GM18520 (cell line): ENCODE data around the gene PTGER3.

Experiments
- ATAC-seq: cut with Tn5 transposase; IDR thresholded peaks from one replicate; pipeline ENCODE4 v1.9.1; 2021; ENCODE audit not compliant: unreplicated experiment

The PTGER3 gene

GRCh38 chr1:71047635-71048607, at the start of gene PTGER3:
TSS of gene PTGER3 (minus strand) at chr1:71047816. CDS start at chr1:71047577, 239 bp downstream.
- ATAC-seq = no peak

GRCh38 chr1:71094913-71095312, 47.3 kb upstream of the PTGER3 start:
- no peak for ATAC-seq

- ATAC-seq = no peak
Measured at GRCh38 chr1:71093938-71094337, 46.3 kb upstream of the PTGER3 start.

GRCh38 chr1:71089536-71090270, 42.1 kb upstream of the PTGER3 start:
- ATAC-seq = no peak

- ATAC-seq = no peak
Measured at GRCh38 chr1:71088645-71089287, 41.1 kb upstream of the PTGER3 start.

- no peak for ATAC-seq
Measured at GRCh38 chr1:71087713-71088112, 40.1 kb upstream of the PTGER3 start.

GRCh38 chr1:71087060-71087459, 39.4 kb upstream of the PTGER3 start:
- no peak for ATAC-seq

GRCh38 chr1:71086331-71086730, 38.7 kb upstream of the PTGER3 start:
- ATAC-seq = no peak

GRCh38 chr1:71083271-71083670, 35.7 kb upstream of the PTGER3 start:
- ATAC-seq = no peak

- no peak for ATAC-seq
Measured at GRCh38 chr1:71081697-71082080, 34.1 kb upstream of the PTGER3 start.

- ATAC-seq = peak; percentile 99
Measured at GRCh38 chr1:71080739-71081696, 33.4 kb upstream of the PTGER3 start, which contains the start of gene ZRANB2. TSS of gene ZRANB2 (minus strand) at chr1:71081035. CDS start at chr1:71080995, 40 bp downstream.

- ATAC-seq = no peak
Measured at GRCh38 chr1:71080230-71080738, 32.7 kb upstream of the PTGER3 start.

GRCh38 chr1:71074681-71075080, 27.1 kb upstream of the PTGER3 start:
- ATAC-seq = no peak

GRCh38 chr1:71072273-71072672, 24.7 kb upstream of the PTGER3 start:
- no peak for ATAC-seq

GRCh38 chr1:71071720-71072119, 24.1 kb upstream of the PTGER3 start:
- ATAC-seq = no peak

- no peak for ATAC-seq
Measured at GRCh38 chr1:71068325-71069240, 21.0 kb upstream of the PTGER3 start.

- no peak for ATAC-seq
Measured at GRCh38 chr1:71054791-71055190, 7.2 kb upstream of the PTGER3 start.

GRCh38 chr1:71054281-71054731, 6.7 kb upstream of the PTGER3 start:
- no peak for ATAC-seq

GRCh38 chr1:71053758-71054157, 6.1 kb upstream of the PTGER3 start:
- no peak for ATAC-seq
